GM20000 (cell line): ENCODE measurements around the gene ADSS2.

Experiments
- DNase-seq: peaks from one replicate; pipeline ENCODE4 v3.0.0; 2012; ENCODE audit warnings: low spot score
- CTCF ChIP-seq: IDR thresholded peaks from 2 replicates; pipeline ENCODE4 v1.5.1; 2012; ENCODE audit warnings: mild to moderate bottlenecking, control low read depth; ENCODE audit errors: extremely low read depth, missing control alignments

The ADSS2 gene

GRCh38 chr1:244361764-244362473 is 89.8 kb downstream of the ADSS2 start:
- TF ChIP-seq CTCF: no peak
- DNase-seq: no peak
